ENCODE measurements around the gene SP140. TPM values are rescaled to one million over a fixed set of nuclear protein-coding genes. Genes with fewer than 3 reads are reported as not detected.
A peak's percentile ranks its signal among the peaks of the same experiment; 100 is the strongest.
"Not testable (repeated sequence)": the region's sequence is repeated elsewhere in the genome, so short reads cannot be mapped to it uniquely, and the experiment has no call there.

The SP140 gene
- total RNA-seq, 1 experiment from 2014 or later = 1.1 TPM

DNA sequence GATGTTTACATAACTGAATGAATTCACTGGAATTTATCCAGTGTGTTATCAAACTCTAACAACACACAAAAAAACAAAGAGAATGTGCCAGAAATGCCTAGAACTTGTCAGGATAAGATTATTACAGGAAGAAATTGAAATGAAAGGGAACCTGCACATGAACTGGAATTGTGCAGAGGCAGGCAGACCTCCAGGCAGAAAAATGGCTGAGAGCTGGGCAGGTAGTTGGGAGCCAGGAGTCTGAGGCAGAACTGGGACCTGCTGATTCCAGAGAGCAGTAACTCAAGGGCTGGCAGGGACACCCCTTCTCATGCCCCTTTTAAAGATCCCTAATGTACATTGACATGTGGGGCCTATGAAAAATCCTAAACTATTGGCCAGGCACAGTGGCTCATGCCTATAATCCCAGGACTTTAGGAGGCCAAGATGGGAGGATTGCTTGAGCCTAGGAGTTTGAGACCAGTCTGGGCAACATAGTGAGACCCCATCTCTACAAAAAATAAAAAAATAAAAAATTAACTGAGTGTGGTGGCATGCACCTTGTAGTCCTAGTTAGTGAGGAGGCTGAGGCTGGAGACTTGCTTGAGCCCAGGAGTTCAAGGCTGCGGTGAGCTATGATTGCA is 5.1 kb upstream of the SP140 start:
- H3K27me3 ChIP-seq (ENCODE audit: control insufficient read depth, insufficient read depth, low read length) = no peaks in the 10 kb centered on the region
- ChIA-PET POLR2A (no interaction called here), CTCF (no interaction called here)
- H3K36me3 ChIP-seq (ENCODE audit: control insufficient read depth, insufficient read depth, low read length) = no peaks in the 10 kb centered on the region
- H3K4me1 ChIP-seq (ENCODE audit: control insufficient read depth, insufficient read depth, low read length) = no peaks in the 10 kb centered on the region
- intact Hi-C loops (cut with micrococcal nuclease; ENCODE audit: unreplicated experiment) (no loop called here), in situ Hi-C loops (cut with HindIII; ENCODE audit: low pct_unique_long_range_greater_than_20kb, low sequenced_read_pairs) (no loop called here)
- TF ChIP-seq CTCF (IDR thresholded peaks at IDR 0.05) (no peak), POLR2AphosphoS5 (IDR thresholded peaks at IDR 0.05; ENCODE audit: low read depth, low read length) (no peak), SIN3A (IDR thresholded peaks at IDR 0.05; ENCODE audit: borderline replicate concordance, insufficient read depth, low read depth, low read length) (no peak), TCF7L2 (IDR thresholded peaks at IDR 0.05; ENCODE audit: low read depth, low read length) (no peak)
- TF ChIP-seq, protein P1, sequence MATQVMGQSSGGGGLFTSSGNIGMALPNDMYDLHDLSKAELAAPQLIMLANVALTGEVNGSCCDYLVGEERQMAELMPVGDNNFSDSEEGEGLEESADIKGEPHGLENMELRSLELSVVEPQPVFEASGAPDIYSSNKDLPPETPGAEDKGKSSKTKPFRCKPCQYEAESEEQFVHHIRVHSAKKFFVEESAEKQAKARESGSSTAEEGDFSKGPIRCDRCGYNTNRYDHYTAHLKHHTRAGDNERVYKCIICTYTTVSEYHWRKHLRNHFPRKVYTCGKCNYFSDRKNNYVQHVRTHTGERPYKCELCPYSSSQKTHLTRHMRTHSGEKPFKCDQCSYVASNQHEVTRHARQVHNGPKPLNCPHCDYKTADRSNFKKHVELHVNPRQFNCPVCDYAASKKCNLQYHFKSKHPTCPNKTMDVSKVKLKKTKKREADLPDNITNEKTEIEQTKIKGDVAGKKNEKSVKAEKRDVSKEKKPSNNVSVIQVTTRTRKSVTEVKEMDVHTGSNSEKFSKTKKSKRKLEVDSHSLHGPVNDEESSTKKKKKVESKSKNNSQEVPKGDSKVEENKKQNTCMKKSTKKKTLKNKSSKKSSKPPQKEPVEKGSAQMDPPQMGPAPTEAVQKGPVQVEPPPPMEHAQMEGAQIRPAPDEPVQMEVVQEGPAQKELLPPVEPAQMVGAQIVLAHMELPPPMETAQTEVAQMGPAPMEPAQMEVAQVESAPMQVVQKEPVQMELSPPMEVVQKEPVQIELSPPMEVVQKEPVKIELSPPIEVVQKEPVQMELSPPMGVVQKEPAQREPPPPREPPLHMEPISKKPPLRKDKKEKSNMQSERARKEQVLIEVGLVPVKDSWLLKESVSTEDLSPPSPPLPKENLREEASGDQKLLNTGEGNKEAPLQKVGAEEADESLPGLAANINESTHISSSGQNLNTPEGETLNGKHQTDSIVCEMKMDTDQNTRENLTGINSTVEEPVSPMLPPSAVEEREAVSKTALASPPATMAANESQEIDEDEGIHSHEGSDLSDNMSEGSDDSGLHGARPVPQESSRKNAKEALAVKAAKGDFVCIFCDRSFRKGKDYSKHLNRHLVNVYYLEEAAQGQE (IDR thresholded peaks at IDR 0.05; ENCODE audit: insufficient read depth in 1 of 2, low read depth in 2 of 2, low read length in 1 of 2) = no peak
- BruUV-seq (replicated peaks) = no TSS peak
- peak overlapping the region; percentile 90 for H3K27ac ChIP-seq (ENCODE audit: low read length)
- DNase-seq (ENCODE audit: low read depth, low spot score) = no peak
- peak overlapping the region; percentile 84 to 87 for H3K4me3 ChIP-seq (ENCODE audit: low read depth in 2 of 2, low read length in 2 of 2)
- no peak for ATAC-seq
- no peaks in the 10 kb centered on the region for H3K9me3 ChIP-seq (ENCODE audit: control insufficient read depth, insufficient read depth, low read depth, low read length)

GRCh38 chr2:230221493-230221892 is 4.0 kb upstream of the SP140 start:
- in situ Hi-C loops (cut with HindIII; ENCODE audit: low pct_unique_long_range_greater_than_20kb, low sequenced_read_pairs) (no loop called here), intact Hi-C loops (cut with micrococcal nuclease; ENCODE audit: unreplicated experiment) (no loop called here)
- ATAC-seq (no peak), DNase-seq (ENCODE audit: low read depth, low spot score) (no peak)
- ChIA-PET POLR2A (interaction anchor here (0.6 kb wide), 1 partner anchor 127 kb away, joined by 4 read pairs; no protein-coding TSS in a partner anchor), CTCF (no interaction called here)
- Histone ChIP-seq H3K27ac (ENCODE audit: low read length) (no peak overlapping the region), H3K9me3 (ENCODE audit: control insufficient read depth, insufficient read depth, low read depth, low read length) (no peaks in the 10 kb centered on the region), H3K36me3 (ENCODE audit: control insufficient read depth, insufficient read depth, low read length) (no peaks in the 10 kb centered on the region), H3K4me1 (ENCODE audit: control insufficient read depth, insufficient read depth, low read length) (no peaks in the 10 kb centered on the region), H3K27me3 (ENCODE audit: control insufficient read depth, insufficient read depth, low read length) (no peaks in the 10 kb centered on the region), H3K4me3 (ENCODE audit: low read depth in 2 of 2, low read length in 2 of 2) (no peak overlapping the region)
- TF ChIP-seq TCF7L2 (IDR thresholded peaks at IDR 0.05; ENCODE audit: low read depth, low read length) = no peak
- no peak for TF ChIP-seq CTCF (IDR thresholded peaks at IDR 0.05)
- TF ChIP-seq SIN3A (IDR thresholded peaks at IDR 0.05; ENCODE audit: borderline replicate concordance, insufficient read depth, low read depth, low read length) = no peak
- TF ChIP-seq, protein P1 (IDR thresholded peaks at IDR 0.05; ENCODE audit: insufficient read depth in 1 of 2, low read depth in 2 of 2, low read length in 1 of 2) = no peak
- TF ChIP-seq POLR2AphosphoS5 (IDR thresholded peaks at IDR 0.05; ENCODE audit: low read depth, low read length) = no peak
- no TSS peak for BruUV-seq (replicated peaks)

GRCh38 chr2:230222829-230223228 is 2.7 kb upstream of the SP140 start:
- ATAC-seq; POLR2A ChIA-PET; H3K4me3 ChIP-seq (ENCODE audit: low read depth in 2 of 2, low read length in 2 of 2); intact Hi-C loops (cut with micrococcal nuclease; ENCODE audit: unreplicated experiment); BruUV-seq (replicated peaks); H3K36me3 ChIP-seq (ENCODE audit: control insufficient read depth, insufficient read depth, low read length); H3K27me3 ChIP-seq (ENCODE audit: control insufficient read depth, insufficient read depth, low read length); DNase-seq (ENCODE audit: low read depth, low spot score); H3K4me1 ChIP-seq (ENCODE audit: control insufficient read depth, insufficient read depth, low read length); CTCF ChIA-PET; H3K27ac ChIP-seq (ENCODE audit: low read length); in situ Hi-C loops (cut with HindIII; ENCODE audit: low pct_unique_long_range_greater_than_20kb, low sequenced_read_pairs); H3K9me3 ChIP-seq (ENCODE audit: control insufficient read depth, insufficient read depth, low read depth, low read length): not testable (repeated sequence)
